ENCODE data around the gene ULBP1. TPM values are rescaled to one million over a fixed set of nuclear protein-coding genes. Genes with fewer than 3 reads are reported as not detected.
"Not testable (repeated sequence)": the region's sequence is repeated elsewhere in the genome, so short reads cannot be mapped to it uniquely, and the experiment has no call there.

Gene ULBP1
- total RNA-seq, 1 experiment from 2014 or later = 0.36 TPM

GRCh38 chr6:149933036-149933435 is 30.7 kb upstream of the ULBP1 start:
- DNase-seq (ENCODE audit: low read depth) = no peak

GRCh38 chr6:149933461-149933860 is 30.3 kb upstream of the ULBP1 start:
- no peak for DNase-seq (ENCODE audit: low read depth)

- DNase-seq (ENCODE audit: low read depth) = peak; percentile 64
These were observed 29.2 kb upstream of the ULBP1 start for GRCh38 chr6:149934249-149935156.

DNA sequence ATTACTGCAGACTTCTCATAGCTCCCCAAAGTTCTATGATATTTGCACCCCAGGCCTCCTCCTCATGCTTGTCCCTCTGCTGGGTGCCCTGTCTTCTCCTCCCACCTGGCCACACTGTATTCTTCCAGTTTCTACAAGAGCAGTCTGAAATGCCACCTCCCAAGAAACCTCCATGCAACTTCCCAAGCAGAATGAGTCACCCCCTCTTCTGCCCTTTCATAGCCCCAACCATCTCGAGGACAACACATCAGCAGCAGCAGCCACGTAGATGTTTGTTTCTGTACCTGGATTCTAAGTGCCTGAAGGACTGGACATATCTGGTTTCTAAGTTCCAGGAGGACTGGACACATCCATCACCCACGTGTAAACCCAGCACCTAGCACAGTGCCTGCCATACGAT is 28.5 kb upstream of the ULBP1 start:
- DNase-seq (ENCODE audit: low read depth) = no peak

- DNase-seq (ENCODE audit: low read depth) = no peak
These were observed 28.1 kb upstream of the ULBP1 start for GRCh38 chr6:149935668-149936067.

GRCh38 chr6:149936743-149937142 is 27.0 kb upstream of the ULBP1 start:
- DNase-seq (ENCODE audit: low read depth) = no peak

- not testable (repeated sequence) for DNase-seq (ENCODE audit: low read depth)
These were observed 25.7 kb upstream of the ULBP1 start for GRCh38 chr6:149938013-149938570.

- peak; percentile 32 for DNase-seq (ENCODE audit: low read depth)
These were observed 25.0 kb upstream of the ULBP1 start for GRCh38 chr6:149938571-149939355.

GRCh38 chr6:149939356-149939648 is 24.4 kb upstream of the ULBP1 start:
- DNase-seq (ENCODE audit: low read depth) = no peak

GRCh38 chr6:149939909-149940671 is 23.7 kb upstream of the ULBP1 start:
- DNase-seq (ENCODE audit: low read depth) = no peak

DNA sequence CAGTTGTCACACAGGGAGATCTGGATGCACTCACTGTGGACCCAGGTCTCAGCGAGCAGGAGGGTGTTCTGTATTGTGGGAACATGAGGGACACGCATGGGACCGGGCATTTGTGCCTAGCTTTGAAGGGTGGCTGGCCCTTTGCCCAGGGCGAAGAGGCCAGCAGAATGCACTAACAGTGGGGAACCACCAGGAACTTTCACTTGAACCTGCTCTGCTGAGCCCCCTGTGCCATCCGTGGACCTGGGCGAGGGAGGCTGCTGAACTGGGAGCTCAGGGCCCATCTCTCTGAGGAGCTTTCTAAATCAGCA is 23.1 kb upstream of the ULBP1 start:
- DNase-seq (ENCODE audit: low read depth) = no peak

- peak; percentile 95 for DNase-seq (ENCODE audit: low read depth)
These were observed 21.9 kb upstream of the ULBP1 start, which contains the start of gene ULBP2 for GRCh38 chr6:149941583-149942460. ULBP2 (plus strand) TSS chr6:149942014; CDS start chr6:149942073, 59 bp downstream.

- DNase-seq (ENCODE audit: low read depth) = no peak
These were observed 21.3 kb upstream of the ULBP1 start for GRCh38 chr6:149942461-149942829.

DNA sequence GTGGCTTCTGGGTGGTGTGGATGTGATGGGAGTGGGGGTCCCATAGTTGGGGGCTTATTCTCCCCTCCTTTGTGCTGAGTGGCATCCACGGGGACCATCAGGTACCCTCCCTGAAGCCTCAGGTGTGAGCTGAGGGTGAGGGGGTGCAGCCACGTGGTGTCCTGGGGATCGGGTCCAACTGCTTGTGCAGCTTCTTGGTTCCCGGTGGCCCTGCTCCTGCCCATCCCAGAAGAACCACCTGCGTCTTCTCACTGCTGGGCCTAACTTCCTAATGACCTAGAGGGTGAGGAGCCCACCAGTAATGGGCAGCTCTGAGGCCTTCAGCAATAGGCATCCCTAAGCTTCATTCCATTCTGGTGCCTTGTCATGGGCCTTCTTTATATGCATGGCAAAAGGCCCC is 20.4 kb upstream of the ULBP1 start:
- not testable (repeated sequence) for DNase-seq (ENCODE audit: low read depth)

GRCh38 chr6:149945276-149945675 is 18.5 kb upstream of the ULBP1 start:
- not testable (repeated sequence) for DNase-seq (ENCODE audit: low read depth)

DNA sequence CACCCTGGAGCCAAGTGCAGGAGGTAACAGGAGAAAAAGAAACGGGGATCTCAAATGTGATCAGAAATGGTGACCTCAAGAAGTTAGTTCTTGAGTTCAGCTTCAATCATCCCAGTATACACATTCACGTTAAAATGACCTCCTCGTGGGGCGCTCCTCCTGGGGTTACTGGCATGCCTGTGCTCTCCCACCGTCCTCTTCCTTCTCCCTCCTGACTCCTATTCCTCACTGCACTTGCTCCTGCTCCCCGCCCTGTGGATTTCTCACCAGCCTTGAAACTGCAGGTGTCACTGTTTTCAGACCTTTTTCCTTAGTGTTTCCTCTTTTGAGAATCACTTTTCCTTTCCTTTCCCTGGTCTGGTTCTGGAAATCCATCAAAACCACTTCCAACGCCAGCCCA is 17.1 kb upstream of the ULBP1 start:
- not testable (repeated sequence) for DNase-seq (ENCODE audit: low read depth)

- DNase-seq (ENCODE audit: low read depth) = not testable (repeated sequence)
These were observed 16.2 kb upstream of the ULBP1 start for GRCh38 chr6:149947533-149947932.

GRCh38 chr6:149948011-149948410 is 15.7 kb upstream of the ULBP1 start:
- DNase-seq (ENCODE audit: low read depth) = no peak

DNA sequence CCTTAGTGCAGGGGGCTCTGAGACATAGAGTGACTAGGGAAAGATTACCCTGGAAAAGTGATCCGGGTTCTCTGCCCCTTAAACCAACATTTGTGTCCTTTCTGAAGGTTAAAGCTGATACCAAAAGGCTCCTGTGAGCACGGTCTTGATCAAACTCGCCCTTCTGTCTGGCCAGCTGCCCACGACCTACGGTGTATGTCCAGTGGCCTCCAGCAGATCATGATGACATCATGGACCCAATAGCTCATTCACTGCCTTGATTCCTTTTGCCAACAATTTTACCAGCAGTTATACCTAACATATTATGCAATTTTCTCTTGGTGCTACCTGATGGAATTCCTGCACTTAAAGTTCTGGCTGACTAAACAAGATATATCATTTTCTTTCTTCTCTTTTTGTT is 15.1 kb upstream of the ULBP1 start:
- no peak for DNase-seq (ENCODE audit: low read depth)

GRCh38 chr6:149950423-149950822 is 13.3 kb upstream of the ULBP1 start:
- no peak for DNase-seq (ENCODE audit: low read depth)

GRCh38 chr6:149951096-149951495 is 12.6 kb upstream of the ULBP1 start:
- DNase-seq (ENCODE audit: low read depth) = no peak
